PC-3 (cell line): ENCODE measurements around the gene RHOH. TPM values are rescaled to one million over a fixed set of nuclear protein-coding genes. Genes with fewer than 3 reads are reported as not detected.

Experiments used
- ATAC-seq: fragments of 200-7000 bp; cut with Tn5 transposase; 2 replicates; pipeline ENCODE4 v1.9.1; 2020; ENCODE audit warnings: mild to moderate bottlenecking, moderate library complexity
- BruUV-seq: library from RNA; stranded (reverse); fragments of 400-500 nt; replicated peaks from 2 replicates; lab custom pipeline; 2021; lab: Mats Ljungman, UMichigan
- CTCF ChIA-PET: fragments of 300-600 bp; sonication (Branson Sonifier 250); formaldehyde crosslinking; loops from one replicate; lab custom pipeline; 2022; ENCODE audit warnings: antibody characterized with exemption; lab: Charles Lee
- POLR2A ChIA-PET: fragments of 300-600 bp; sonication (Branson Sonifier 250); formaldehyde crosslinking; loops from one replicate; lab custom pipeline; 2022; ENCODE audit warnings: antibody characterized with exemption; ENCODE audit not compliant: unreplicated experiment; lab: Charles Lee
- DNase-seq: peaks from one replicate; pipeline ENCODE4 v3.0.0-alpha.2; 2015
- H2AFZ ChIP-seq: fragments of 300-600 bp; sonication (generic); 2 replicates; pipeline ENCODE4 v1.6.0; 2016; ENCODE audit warnings: antibody characterized with exemption, low read length
- H3F3A ChIP-seq: fragments of 300-600 bp; sonication (generic); one replicate; pipeline ENCODE4 v1.6.0; 2017; ENCODE audit warnings: antibody characterized with exemption, low read length, control low read depth, mild to moderate bottlenecking; ENCODE audit not compliant: unreplicated experiment
- H3K27ac ChIP-seq: fragments of 300-600 bp; sonication (generic); 2 replicates; pipeline ENCODE4 v1.5.1; 2016; ENCODE audit warnings: mild to moderate bottlenecking, low read length
- H3K27me3 ChIP-seq: fragments of 300-600 bp; sonication (generic); 2 replicates; pipeline ENCODE4 v1.6.1; 2016; ENCODE audit warnings: low read length, mixed read lengths
- H3K36me3 ChIP-seq: fragments of 300-600 bp; sonication (generic); 2 replicates; pipeline ENCODE4 v1.6.1; 2016; ENCODE audit warnings: low read depth, mixed run types, low read length, mixed read lengths
- H3K4me1 ChIP-seq: fragments of 300-600 bp; sonication (generic); 2 replicates; pipeline ENCODE4 v1.5.1; 2016; ENCODE audit warnings: low read length; ENCODE audit not compliant: insufficient read depth
- H3K4me2 ChIP-seq: fragments of 300-600 bp; sonication (generic); 2 replicates; pipeline ENCODE4 v1.6.0; 2016; ENCODE audit warnings: low read length
- H3K4me3 ChIP-seq: fragments of 300-600 bp; sonication (generic); 2 replicates; pipeline ENCODE4 v1.5.1; 2016; ENCODE audit warnings: mild to moderate bottlenecking, low read length, mixed read lengths
- H3K79me2 ChIP-seq: fragments of 300-600 bp; sonication (generic); 2 replicates; pipeline ENCODE4 v1.6.1; 2017; ENCODE audit warnings: low read length, mixed read lengths
- H3K9ac ChIP-seq: fragments of 300-600 bp; sonication (generic); 2 replicates; pipeline ENCODE4 v1.6.0; 2016; ENCODE audit warnings: mild to moderate bottlenecking, low read length
- H3K9me2 ChIP-seq: fragments of 300-600 bp; sonication (generic); replicated peaks from 2 replicates; pipeline ENCODE4 v1.6.1; 2016; ENCODE audit warnings: mixed run types, low read length, mixed read lengths
- H3K9me3 ChIP-seq: fragments of 300-600 bp; sonication (generic); 2 replicates; pipeline ENCODE4 v1.6.1; 2016; ENCODE audit warnings: low read length, mixed read lengths
- H4K20me1 ChIP-seq: fragments of 300-600 bp; sonication (generic); 2 replicates; pipeline ENCODE4 v1.6.1; 2016; ENCODE audit warnings: low read length, mixed read lengths
- EZH2 ChIP-seq: fragments of 300-600 bp; sonication (generic); IDR thresholded peaks from one replicate; pipeline ENCODE4 v1.6.1; 2017; ENCODE audit warnings: antibody characterized with exemption, mild to moderate bottlenecking, low read length; ENCODE audit not compliant: unreplicated experiment
- EZH2phosphoT487 ChIP-seq: fragments of 300-600 bp; sonication (generic); IDR thresholded peaks from 2 replicates; pipeline ENCODE4 v1.6.1; 2018; ENCODE audit warnings: mild to moderate bottlenecking, antibody characterized with exemption, low read length, borderline replicate concordance
- intact Hi-C: fragments of 100-400 bp; cut with micrococcal nuclease; formaldehyde crosslinking; loops from 2 replicates; pipeline ENCODE4 v1.9.0; 2023
- total RNA-seq: library from RNA; depleted of rRNA; stranded (reverse); fragments of >200 nt; gene quantifications from 2 replicates; pipeline ENCODE4 v1.2.3, GENCODE V29; 2014
- TF ChIP-seq, protein P1 (sequence below): fragments of 300-600 bp; sonication (generic); conservative IDR thresholded peaks from 2 replicates; pipeline ENCODE4 v1.5.1; 2017; ENCODE audit warnings: antibody characterized with exemption, low read depth, mild to moderate bottlenecking, low read length

Gene RHOH
- total RNA-seq, 1 experiment from 2014 or later: not detected

DNA sequence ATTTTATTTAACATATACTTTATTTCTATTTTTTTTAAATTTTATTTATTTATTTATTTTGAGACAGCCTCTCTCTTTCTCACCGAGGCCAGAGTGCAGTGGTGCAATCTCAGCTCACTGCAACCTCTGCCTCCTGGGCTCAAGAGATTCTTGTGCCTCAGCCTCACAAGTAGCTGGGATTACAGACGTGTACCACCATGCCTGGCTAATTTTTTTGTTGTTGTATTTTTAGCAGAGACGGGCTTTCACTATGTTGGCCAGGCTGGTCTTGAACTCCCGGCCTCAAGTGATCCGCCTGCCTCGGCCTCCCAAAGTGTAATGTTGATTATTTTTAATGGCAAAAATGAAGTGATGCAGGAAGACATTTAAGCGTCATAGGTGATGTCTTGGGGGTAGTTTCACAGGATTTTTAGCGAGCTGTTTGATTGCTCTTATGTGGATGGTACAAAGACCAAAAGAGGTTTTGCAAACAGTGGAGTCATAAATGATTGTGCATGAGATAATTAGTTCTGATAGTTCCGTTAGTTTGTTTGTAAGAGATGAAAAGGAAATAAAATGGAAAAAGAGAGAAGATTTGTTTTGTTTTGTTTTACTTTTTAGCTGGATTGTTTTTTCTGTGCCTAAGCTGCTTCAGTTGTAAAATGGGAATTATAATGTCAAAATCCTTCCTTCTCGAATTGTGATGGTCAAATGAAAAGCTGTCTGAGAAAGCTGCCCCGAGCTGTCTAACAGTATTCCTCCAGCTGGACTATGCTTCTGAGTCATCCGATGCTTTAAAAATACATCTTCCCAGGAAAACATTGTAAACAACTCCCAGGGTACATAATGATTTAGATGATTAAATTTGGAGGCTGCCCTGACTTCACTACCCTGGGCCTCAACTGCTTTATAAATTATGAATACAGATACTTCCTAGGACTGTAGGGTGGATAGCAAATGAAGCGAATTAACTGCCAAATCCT is 14.7 kb downstream of the RHOH start:
- POLR2A ChIA-PET: no interaction called here

DNA sequence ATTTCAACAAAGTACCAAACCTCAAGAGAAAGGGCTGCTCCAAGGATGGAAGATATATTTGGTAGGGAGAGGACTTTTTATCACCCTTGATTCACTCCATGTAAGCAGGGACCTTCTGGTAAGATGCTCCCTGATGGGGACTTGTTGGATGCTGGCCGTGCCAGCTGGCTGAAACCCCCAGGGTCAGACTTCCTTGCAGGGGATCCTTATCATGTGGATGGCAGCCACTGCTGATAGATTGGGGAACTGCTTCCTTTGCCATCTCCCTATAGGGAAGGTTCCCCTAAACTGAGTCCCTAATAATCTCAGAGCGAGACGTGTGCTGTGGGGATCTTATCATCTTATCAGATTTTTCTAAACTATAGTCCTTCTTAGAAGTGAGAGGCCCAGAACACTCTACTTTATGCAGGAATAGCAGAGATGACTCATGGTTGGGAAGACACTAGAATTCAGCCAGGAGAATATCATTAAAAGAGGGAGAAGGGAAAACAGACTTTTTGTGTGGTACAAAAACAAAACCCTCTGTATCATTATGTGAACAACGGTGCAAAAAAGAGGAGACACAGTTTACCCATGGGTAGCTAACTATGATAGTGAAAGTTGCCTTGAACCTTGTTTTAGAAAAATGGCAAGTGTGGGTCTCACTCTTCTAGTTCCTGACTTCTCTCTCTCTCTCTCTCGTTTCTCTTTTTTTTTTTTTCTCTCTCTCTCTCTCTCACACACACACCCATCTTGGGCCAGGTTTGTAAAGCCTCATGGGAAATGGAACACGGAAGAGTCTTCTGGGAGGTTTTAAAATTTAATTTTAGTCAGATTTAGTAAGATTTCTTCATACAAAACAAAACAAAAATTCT is 16.1 kb downstream of the RHOH start:
- no TSS peak for BruUV-seq
- Histone ChIP-seq H3K27ac (no peak overlapping the region), H3F3A (no peaks in the 10 kb centered on the region), H3K9me2 (no peaks in the 10 kb centered on the region), H3K27me3 (no peaks in the 10 kb centered on the region), H3K4me2 (no peak overlapping the region), H3K79me2 (no peaks in the 10 kb centered on the region), H3K4me1 (no peaks in the 10 kb centered on the region), H3K4me3 (no peak overlapping the region), H3K36me3 (no peaks in the 10 kb centered on the region), H3K9ac (no peak overlapping the region), H3K9me3 (no peaks in the 10 kb centered on the region), H2AFZ (no peak overlapping the region), H4K20me1 (no peaks in the 10 kb centered on the region)
- no peak for ATAC-seq
- DNase-seq: no peak
- intact Hi-C loops: no loop called here
- TF ChIP-seq, protein P1, sequence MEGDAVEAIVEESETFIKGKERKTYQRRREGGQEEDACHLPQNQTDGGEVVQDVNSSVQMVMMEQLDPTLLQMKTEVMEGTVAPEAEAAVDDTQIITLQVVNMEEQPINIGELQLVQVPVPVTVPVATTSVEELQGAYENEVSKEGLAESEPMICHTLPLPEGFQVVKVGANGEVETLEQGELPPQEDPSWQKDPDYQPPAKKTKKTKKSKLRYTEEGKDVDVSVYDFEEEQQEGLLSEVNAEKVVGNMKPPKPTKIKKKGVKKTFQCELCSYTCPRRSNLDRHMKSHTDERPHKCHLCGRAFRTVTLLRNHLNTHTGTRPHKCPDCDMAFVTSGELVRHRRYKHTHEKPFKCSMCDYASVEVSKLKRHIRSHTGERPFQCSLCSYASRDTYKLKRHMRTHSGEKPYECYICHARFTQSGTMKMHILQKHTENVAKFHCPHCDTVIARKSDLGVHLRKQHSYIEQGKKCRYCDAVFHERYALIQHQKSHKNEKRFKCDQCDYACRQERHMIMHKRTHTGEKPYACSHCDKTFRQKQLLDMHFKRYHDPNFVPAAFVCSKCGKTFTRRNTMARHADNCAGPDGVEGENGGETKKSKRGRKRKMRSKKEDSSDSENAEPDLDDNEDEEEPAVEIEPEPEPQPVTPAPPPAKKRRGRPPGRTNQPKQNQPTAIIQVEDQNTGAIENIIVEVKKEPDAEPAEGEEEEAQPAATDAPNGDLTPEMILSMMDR: no peak
- no peak for TF ChIP-seq EZH2
- TF ChIP-seq EZH2phosphoT487: no peak
- CTCF ChIA-PET: no interaction called here
- POLR2A ChIA-PET: no interaction called here

More for the DNA sequence above, 14.7 kb downstream of the RHOH start:
- no peak overlapping the region for H2AFZ ChIP-seq
- H3K79me2 ChIP-seq: no peaks in the 10 kb centered on the region
- no peak for DNase-seq
- no peaks in the 10 kb centered on the region for H3K4me1 ChIP-seq
- H3K9ac ChIP-seq: no peak overlapping the region
- no peak overlapping the region for H3K4me2 ChIP-seq
- H3K9me3 ChIP-seq: no peaks in the 10 kb centered on the region
- H3F3A ChIP-seq: no peaks in the 10 kb centered on the region
- H3K9me2 ChIP-seq: no peaks in the 10 kb centered on the region
- intact Hi-C loops: no loop called here
- CTCF ChIA-PET: no interaction called here
- no peaks in the 10 kb centered on the region for H3K27me3 ChIP-seq
- no peak overlapping the region for H3K27ac ChIP-seq
- H3K4me3 ChIP-seq: no peak overlapping the region
- no TSS peak for BruUV-seq
- TF ChIP-seq, protein P1: no peak
- TF ChIP-seq EZH2 (no peak), EZH2phosphoT487 (no peak)
- no peaks in the 10 kb centered on the region for H3K36me3 ChIP-seq
- no peaks in the 10 kb centered on the region for H4K20me1 ChIP-seq
- no peak for ATAC-seq
